Prostate gland (tissue), 2 donors: ENCODE results near the gene GPC2.

Source experiments
- CTCF ChIP-seq, 4 experiments: fragments of 200-600 bp in 2 of 4; fragments of 450-650 bp in 2 of 4; sonication (generic) in 2 of 4; IDR thresholded peaks; 1 replicate in 3 of 4; 2 replicates in 1 of 4; pipeline ENCODE4 v1.5.1; 2016 to 2019; ENCODE audit warnings: antibody characterized with exemption in 4 of 4, mild to moderate bottlenecking in 2 of 4, moderate library complexity in 2 of 4
- POLR2A ChIP-seq: fragments of 450-650 bp; IDR thresholded peaks from one replicate; pipeline ENCODE4 v1.6.1; 2016; ENCODE audit warnings: antibody characterized with exemption, mild to moderate bottlenecking
- POLR2AphosphoS5 ChIP-seq: sonication (generic); formaldehyde crosslinking; IDR thresholded peaks from one replicate; pipeline ENCODE4 v1.6.1; 2017; ENCODE audit warnings: antibody characterized with exemption

GRCh38 chr7:100132697-100133151 lies 44.5 kb downstream of the GPC2 start:
- TF ChIP-seq CTCF (IDR thresholded peaks at IDR 0.05) (peak; percentile 37 to 85 (median 78)), POLR2A (no peak), POLR2AphosphoS5 (peak; percentile 20)
